Kidney capillary endothelial cell (primary cell): ENCODE results near the gene SMOC1.

Experiments used
- DNase-seq: peaks from one replicate; pipeline ENCODE4 v3.0.0-alpha.2; 2018; ENCODE audit warnings: low spot score

The SMOC1 gene

DNA sequence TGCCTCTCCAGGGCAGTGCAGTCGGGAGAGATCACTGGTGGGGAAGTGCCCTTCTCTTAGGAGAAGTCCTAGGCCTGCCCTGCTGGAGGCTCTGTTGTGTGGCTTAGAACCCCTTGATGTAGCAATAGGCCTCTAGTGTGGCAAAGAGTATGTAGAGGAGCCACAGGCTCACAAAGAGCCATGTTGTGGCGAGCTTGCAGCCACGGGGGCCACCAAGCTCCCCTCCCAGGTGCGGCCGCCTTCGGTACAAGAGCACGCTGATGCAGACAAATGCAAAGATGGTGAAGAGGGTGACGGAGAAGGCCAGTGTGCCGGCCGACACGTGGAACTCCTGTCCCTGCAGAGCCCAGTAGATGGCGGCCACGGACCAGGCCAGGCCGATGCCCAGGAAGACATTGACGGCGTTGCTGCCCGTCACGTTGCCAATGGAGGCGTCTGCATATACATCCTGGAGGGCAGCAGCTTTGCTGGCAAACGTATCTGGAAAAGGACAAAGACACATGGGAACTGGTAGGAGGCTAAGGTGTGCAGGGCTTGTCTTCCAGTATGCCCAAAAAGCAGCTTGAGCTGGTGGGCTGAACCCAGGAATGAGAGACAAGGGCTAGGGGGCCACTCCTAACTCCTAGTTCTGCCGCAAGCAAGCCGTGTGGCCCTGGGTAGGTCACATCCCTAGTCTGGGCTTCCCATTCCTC is 166.8 kb downstream of the SMOC1 start:
- peak; percentile 59 for DNase-seq

DNA sequence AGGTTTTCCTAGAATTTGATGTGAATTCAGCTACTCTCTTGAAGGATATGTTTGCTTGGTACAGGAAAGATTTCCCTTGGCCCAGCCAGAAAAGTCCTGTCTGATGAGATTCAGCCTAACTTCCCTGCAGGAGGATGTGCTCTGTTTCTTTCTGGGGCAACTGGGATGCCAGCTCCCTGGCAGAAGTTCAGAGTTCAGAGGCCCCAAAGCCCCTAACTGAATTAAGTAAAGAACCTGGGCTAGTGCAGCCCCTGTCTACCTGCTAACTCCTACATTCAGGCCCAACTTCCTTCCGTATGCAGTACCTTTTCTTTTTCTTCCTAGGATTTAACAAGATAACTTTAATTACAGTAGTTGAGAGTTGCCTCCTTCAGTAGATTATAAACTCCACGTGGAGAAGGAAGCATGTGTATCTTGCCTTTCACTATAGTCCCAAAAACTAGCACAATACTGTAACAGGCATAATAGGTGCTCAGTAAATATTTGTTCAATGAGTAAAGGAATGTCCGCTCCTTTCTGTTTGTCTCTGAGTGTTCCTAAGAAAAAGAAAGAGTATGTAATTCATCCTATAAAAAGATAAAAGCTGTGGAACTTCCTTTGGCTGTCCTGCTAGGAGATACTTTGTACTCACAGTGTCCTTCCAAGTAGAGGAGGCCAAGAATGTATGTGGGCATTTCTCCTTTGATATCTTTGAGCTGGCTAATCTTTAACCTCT is 168.5 kb downstream of the SMOC1 start:
- DNase-seq = no peak

DNA sequence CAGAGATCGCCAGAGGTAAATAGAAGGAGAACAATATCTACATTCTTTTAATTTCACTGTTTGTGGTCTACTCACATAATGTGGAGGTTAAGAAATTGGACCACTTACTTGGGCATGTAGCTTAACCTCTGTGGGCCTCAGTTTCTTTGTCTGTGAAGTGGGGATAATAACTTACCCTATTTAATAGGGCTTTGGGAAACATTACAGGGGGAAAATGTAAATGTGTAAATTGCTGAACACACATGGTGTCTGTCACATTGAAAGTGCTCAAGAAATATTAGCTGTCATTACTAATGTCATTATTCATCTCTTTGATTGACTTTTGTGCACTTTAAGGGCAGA is 169.1 kb downstream of the SMOC1 start:
- DNase-seq = no peak

DNA sequence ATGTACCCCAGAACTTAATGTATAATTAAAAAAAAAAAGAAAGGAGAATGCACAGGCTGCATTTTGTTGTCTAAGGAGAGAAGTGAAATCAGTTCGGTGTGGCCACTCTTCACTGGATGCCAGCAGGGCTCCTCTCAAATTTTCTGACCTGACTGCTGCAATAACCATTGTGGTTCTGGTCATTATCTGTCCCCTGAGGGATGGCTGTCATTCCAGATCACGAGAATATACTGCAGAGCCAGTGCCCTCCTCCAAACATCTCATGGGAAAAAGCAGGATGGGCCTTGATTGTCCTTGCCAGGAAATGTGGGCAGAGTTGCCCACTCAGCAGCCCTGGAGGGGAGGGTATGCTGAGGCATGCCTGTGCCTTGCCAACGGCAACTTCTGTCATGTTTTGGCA is 170.4 kb downstream of the SMOC1 start:
- DNase-seq = no peak

DNA sequence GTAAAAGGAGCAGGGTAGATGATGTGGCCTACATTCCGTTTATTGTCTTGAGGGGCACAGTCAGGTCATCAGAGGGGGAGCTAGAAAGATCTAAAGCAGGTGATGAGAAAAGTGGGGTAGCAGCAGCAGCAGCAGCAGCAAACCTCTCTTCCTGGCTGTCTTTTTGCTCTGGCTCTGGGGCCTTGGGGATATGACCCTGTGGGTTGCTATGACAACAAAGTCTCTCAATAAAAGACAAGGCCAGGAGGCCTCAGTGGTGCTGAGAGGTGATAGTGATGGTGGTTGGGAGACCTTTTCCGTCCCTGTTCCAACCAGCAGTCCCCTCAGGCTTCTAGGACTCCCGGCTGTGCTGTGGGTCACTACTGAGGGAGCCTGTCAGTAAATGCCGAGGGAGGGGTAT is 170.9 kb downstream of the SMOC1 start:
- no peak for DNase-seq

DNA sequence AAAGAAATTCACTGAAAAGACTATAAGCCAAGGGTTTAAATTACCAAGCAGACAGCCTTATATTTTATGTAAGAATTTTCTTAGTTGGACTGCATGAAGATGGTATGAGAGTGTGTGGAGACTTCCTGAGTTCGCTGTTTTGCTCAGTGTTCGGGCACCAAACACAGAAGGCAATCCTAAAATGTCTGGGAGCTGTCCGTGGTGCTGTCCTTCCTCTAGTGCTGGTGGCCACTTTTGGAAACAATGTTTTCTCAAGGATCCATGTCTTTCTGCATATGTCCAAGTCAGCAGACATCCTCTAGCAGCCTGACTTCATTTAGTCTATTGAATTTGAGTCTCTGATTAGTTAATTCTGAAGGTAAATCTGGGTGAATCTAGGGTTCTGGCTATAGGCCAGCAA is 173.8 kb downstream of the SMOC1 start:
- peak; percentile 16 for DNase-seq

DNA sequence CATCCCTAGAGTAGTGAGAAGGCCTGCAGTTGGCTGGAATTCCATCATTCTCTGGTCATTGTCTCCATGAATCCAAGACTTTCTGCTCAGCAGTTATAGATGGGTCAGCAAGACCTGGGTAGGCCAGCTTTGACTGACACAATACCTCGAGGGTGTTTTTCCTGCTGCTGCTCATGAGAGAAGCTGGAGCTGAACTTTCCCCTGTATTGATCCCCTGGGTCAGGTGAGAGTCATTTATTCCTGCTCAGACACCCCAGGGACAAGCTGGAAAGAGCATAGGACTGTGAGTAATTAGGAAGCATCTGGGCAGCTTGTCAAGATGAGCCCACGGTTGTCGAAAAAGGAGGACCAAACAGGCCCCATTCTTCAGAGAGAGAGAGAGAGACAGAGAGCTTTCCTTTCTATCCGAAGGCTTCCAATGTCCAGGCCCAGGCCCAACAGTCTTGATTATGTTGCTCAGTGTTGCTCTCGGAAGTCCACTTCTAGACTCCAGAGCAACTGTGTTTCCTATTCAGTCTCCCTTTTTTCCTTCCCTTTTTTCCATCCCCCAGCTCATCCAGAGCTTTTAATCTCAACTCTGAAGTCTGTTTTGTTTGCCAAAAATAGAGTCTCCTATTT is 178.4 kb downstream of the SMOC1 start:
- no peak for DNase-seq

DNA sequence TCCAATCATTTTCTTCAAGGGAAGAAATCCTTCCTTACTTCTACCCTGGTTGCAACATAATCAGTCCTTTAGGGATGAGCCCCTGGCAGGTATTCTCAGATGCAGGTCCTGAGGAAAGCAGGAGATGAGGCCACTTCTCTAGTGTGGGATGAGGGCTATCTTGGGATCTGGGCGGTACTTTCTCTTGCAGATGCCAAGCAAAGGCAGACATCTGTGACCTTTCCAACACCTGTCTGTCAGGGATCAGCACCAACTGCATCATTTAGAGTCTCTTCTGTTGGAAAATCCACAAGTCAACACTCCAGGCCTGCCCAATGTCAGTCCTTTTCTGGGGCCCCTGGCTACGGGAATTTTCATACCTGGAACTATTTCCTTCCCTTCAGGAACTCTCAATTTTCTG is 180.3 kb downstream of the SMOC1 start:
- no peak for DNase-seq

DNA sequence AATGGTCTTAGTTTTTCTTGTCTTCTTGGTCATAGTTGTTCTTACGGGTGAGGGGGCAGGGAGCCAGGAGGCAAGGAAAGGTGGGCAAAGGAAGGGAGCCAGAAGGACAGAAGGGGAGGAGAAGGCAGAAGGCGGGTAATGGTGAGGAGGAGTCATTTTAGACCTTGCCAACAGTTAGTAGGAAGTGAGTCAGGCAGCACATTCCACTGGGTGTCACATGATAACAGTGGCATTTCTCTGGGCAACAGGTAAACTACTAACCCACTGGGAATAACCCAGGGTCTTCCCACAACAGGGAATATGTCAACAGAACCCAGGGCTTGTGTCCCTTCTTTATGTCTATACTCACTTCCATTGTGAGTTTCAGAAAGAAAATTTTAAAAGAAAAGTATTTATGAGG is 181.9 kb downstream of the SMOC1 start:
- no peak for DNase-seq

DNA sequence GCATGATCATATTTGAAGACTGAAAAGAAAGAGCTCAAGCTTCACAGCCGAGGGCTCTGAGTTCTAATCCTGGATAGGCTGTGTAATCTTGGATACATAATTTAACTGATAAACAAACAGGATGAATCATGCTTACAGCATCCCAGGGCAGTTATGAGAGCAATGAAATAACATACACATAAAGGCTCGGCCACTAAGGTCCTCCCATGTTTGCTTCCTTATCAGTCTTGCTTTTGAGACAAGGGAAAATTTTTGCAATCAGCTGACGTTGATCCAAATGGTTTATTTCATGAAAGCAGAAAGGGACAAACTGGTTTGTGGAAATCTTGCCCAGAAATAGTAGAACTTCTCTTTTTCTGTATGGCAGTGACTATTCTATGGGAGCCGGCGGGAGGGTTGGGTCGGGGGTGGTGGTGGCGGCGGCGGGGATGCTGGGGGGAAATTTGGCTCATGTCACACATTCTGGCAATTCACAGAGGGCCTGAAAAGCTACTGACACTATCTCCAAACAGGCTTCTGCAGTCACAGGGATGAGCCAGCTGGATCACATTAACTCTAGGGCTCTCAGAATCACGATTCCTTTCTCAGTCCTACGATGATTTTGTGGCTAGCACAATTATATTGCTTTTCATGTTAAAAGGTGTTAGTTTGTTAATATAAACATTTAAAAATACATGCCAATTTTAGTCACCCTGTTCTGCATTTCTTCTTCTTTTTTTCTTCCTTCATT is 185.1 kb downstream of the SMOC1 start:
- no peak for DNase-seq

DNA sequence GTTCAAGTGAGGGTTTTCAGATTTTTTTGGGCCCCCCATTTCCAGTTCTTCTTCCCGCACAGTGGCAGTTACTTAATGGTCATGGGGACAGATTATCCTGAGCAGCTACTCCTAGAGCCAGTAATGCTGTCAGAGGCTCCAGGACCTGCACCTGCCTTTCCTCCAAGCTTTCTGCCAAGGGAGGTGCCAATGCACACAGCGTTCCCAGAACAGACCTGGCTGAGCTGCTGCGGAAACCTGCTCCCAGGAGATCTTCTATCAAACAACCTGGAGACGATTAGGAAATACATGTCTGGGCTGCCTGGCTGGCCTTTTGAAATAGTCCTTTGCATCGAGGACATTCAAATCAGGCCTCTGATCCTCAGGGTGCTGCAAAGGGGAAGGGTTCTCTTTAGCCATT is 188.6 kb downstream of the SMOC1 start:
- no peak for DNase-seq

DNA sequence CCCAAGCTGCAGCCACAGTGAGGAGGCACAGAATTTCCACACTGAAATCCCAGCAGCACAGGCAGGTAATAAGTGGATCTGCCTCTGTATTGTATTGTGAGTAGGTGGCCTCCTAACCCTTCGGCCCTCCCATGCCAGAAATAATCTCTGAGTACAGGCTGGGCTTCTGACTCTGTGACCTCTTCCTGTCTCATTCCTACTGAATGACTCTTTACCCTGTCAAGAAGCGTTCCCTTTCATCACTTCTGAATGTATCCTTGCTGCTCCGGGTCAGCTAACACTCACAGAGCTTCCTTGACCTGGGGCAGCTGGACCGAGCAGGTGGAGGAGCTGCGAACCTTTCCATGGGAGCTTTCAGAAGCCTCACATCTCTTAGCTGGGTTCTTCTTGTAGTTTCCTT is 190.0 kb downstream of the SMOC1 start:
- DNase-seq = no peak

DNA sequence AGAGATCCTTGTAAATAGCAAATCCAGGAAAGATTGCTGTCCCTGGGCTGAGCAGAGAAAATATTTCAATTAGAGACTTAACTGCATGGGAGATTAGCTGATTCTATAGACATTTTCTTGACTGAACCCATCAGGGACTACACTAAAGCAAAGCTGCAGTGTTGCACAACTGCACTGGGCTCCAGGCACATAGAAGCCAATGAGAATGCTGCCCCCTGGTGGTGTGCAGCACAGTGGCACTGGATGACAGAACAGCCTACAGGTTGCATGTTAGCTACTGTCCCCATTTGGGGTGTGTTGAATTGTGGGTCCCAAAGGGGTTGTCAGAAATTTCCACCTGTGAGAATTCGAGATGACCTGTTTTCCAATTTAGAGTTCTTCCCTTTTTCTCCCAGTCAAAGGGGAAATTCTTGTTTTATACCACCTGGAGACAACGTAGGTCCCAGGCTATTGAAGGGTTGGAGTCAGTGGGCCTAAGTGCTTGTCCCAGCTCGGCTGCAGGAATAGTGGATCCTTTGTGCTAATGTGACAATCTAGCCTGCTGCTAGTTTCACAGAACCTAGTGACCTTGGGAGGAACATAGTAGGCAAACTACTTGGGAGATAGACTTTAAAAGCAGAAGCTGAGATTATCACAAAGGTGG is 194.8 kb downstream of the SMOC1 start:
- DNase-seq = peak; percentile 54

DNA sequence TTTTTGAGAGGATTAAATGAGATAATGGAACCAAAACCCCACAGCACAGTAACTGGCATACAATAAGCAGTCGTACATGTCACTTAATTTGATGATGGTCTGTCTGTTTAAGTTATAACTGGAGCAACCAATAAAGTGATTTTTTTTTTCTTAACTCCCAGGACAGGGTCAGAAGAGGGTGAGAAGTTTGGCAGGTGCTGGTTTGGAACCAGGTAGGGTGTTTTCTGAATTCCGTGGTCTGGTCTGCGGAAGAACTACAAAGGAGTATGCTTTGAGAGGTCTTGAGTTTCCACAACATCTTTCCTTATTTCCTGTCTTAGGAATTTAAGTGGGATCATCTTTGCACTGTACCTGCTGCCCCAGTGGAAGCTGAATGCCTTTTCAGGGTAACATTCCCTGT is 197.8 kb downstream of the SMOC1 start:
- DNase-seq = no peak

DNA sequence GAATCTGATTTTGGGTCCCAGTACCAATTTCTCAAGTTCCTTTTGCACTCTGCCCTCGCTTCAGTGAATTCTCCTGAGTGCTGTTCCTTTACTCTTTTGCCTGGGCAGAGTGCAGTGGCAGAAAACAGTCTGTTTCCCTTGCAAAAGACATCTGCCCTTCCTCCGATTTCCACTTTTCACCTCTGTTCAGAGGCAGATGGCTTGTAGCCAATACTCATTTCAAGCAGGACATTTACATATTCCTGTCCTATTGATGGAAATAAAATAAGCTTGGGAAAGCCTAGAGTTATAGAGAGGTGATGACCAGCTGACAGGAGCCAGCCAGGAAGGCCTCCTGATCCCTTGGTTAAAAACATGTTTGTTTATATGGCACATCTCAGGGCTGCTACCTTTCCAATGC is 198.5 kb downstream of the SMOC1 start:
- no peak for DNase-seq

DNA sequence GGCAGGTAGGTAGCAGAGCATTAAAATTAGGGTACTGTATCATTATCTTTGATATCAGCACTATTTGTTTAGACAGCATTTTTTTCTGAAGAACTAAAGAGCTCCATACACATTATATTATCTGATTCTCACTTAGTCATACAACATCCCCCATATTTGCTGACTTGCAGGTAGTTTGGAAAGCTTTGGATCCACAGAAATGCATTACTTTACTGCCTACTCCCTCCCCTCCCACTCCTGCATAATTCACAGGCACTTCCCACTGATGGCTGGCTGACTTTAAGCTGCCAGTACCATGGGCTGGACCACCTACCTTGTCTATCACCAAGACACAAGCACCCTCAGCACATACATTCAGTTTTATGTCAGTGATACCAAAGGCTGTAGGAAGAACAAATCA is 199.1 kb downstream of the SMOC1 start:
- no peak for DNase-seq

DNA sequence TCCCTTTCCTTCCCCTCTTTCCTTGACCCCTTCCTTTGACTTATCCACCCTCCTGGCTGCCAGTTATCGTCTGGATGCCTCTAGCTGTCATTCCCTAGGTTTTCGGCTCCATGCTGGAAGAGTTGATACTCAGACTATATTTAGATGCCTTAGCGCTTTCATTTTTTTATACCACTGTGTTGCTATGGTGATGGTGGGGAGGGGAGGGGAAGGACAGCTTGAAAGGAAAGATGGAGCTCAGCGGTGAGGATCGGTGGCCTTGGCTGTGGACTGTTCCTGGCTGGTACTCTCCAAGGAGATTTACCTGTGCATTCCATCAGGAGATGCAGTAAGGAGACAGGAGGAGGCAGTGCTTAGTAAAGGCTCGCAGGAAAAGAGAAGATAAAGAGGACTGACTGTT is 200.9 kb downstream of the SMOC1 start:
- DNase-seq = no peak
